NB4 (cell line): ENCODE results near the gene MTERF1.

Experiments
- MYC ChIP-seq: IDR thresholded peaks from 2 replicates; pipeline ENCODE4 v1.6.1; 2011; ENCODE audit warnings: low read depth, low read length
- POLR2A ChIP-seq: IDR thresholded peaks from 2 replicates; pipeline ENCODE4 v1.6.1; 2011; ENCODE audit warnings: mild to moderate bottlenecking; ENCODE audit not compliant: insufficient read length; ENCODE audit errors: extremely low read depth
- TF ChIP-seq, protein P1 (sequence below): IDR thresholded peaks from one replicate; pipeline ENCODE4 v1.5.1; 2012; ENCODE audit warnings: low read depth, low read length

DNA sequence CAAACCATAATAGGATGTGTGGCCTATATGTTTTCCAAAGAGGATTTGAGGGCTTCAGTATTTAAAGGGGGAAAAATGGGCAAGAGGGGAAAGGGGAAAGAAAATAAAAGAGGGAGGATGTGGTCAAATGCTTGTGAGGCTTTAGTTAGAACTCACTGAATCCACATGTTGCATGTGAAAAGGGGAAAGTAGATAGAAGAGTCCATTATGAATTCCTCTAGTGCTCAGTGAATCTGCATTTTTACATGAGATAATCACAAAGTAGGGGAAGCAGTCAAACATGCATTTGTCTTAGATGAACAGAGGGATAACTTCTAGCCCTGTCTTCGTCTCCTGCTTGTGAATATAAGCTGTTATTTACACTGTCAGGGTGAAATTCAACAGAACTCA is 35.5 kb upstream of the MTERF1 start:
- TF ChIP-seq, protein P1, sequence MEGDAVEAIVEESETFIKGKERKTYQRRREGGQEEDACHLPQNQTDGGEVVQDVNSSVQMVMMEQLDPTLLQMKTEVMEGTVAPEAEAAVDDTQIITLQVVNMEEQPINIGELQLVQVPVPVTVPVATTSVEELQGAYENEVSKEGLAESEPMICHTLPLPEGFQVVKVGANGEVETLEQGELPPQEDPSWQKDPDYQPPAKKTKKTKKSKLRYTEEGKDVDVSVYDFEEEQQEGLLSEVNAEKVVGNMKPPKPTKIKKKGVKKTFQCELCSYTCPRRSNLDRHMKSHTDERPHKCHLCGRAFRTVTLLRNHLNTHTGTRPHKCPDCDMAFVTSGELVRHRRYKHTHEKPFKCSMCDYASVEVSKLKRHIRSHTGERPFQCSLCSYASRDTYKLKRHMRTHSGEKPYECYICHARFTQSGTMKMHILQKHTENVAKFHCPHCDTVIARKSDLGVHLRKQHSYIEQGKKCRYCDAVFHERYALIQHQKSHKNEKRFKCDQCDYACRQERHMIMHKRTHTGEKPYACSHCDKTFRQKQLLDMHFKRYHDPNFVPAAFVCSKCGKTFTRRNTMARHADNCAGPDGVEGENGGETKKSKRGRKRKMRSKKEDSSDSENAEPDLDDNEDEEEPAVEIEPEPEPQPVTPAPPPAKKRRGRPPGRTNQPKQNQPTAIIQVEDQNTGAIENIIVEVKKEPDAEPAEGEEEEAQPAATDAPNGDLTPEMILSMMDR, result no peak
- TF ChIP-seq MYC (no peak), POLR2A (no peak)
